HepG2 (cell line): ENCODE measurements around the gene RYK. TPM values are rescaled to one million over a fixed set of nuclear protein-coding genes. Genes with fewer than 3 reads are reported as not detected.

Experiments used
- ATAC-seq: fragments of 200-7000 bp; cut with Tn5 transposase; 3 replicates; pipeline ENCODE4 v1.9.1; 2020; ENCODE audit warnings: mild to moderate bottlenecking, moderate library complexity
- BruUV-seq: library from RNA; stranded (reverse); fragments of 400-500 nt; replicated peaks from 2 replicates; lab custom pipeline; 2021; lab: Mats Ljungman, UMichigan
- CTCF ChIA-PET: fragments of 300-600 bp; formaldehyde crosslinking; extraction: SDS; loops from one replicate; lab custom pipeline; 2021; ENCODE audit warnings: low total read pairs, inconsistent platforms, low intra/inter-chr PET ratio; lab: Yijun Ruan, JAX
- POLR2A ChIA-PET: fragments of 350-600 bp; sonication (Branson Sonifier 250); formaldehyde crosslinking; loops from one replicate; lab custom pipeline; 2020; ENCODE audit warnings: antibody characterized with exemption, inconsistent platforms; lab: Yijun Ruan, JAX
- DNase-seq: peaks from one replicate; pipeline ENCODE4 v3.0.0-alpha.2; 2015; ENCODE audit warnings: low spot score
- FAIRE-seq: peaks from 3 replicates; lab custom pipeline; 2011; peaks lifted over from hg19 to GRCh38; lab: Jason Lieb, UNC
- H2AFZ ChIP-seq: one replicate; pipeline ENCODE4 v1.6.1; 2011; ENCODE audit warnings: low read length, inconsistent platforms
- H3K27ac ChIP-seq: fragments of 300-600 bp; 3 replicates; pipeline ENCODE4 v1.8.0; 2011; ENCODE audit warnings: mixed run types, mild to moderate bottlenecking, mixed read lengths, low read length, inconsistent platforms; ENCODE audit not compliant: insufficient read depth; ENCODE audit errors: extremely low read length
- H3K27me3 ChIP-seq, 2 experiments: fragments of 200-600 bp in 1 of 2; 2 replicates in 1 of 2; 3 replicates in 1 of 2; pipeline versions ENCODE4 v1.6.0 to v1.8.0; 2011; ENCODE audit warnings: low read length in 2 of 2, mild to moderate bottlenecking in 2 of 2, moderate library complexity in 2 of 2, inconsistent platforms in 1 of 2; ENCODE audit not compliant: insufficient read depth in 2 of 2, control insufficient read depth in 1 of 2
- H3K36me3 ChIP-seq, 2 experiments: fragments of 200-600 bp in 1 of 2; replicated peaks in 1 of 2; 2 replicates in 1 of 2; 3 replicates in 1 of 2; pipeline versions ENCODE4 v1.5.1 to v1.8.0; 2011; ENCODE audit warnings: low read length in 2 of 2, inconsistent platforms in 1 of 2; ENCODE audit not compliant: insufficient read depth in 2 of 2, control insufficient read depth in 1 of 2
- H3K4me1 ChIP-seq: 2 replicates; pipeline ENCODE4 v1.5.1; 2012; ENCODE audit warnings: low read length, inconsistent platforms; ENCODE audit not compliant: insufficient read depth
- H3K4me2 ChIP-seq: 2 replicates; pipeline ENCODE4 v1.6.0; 2011; ENCODE audit warnings: low read depth, low read length, inconsistent platforms
- H3K4me3 ChIP-seq, 3 experiments: fragments of 200-600 bp in 1 of 3; sonication (generic), shearing (Covaris generic) in 1 of 3; replicated peaks in 1 of 3; 2 replicates each; pipeline ENCODE4 v1.5.1; 2011 to 2016; ENCODE audit warnings: low read length in 3 of 3, inconsistent platforms in 2 of 3, low read depth in 2 of 3, mild to moderate bottlenecking in 2 of 3, control low read depth in 1 of 3, mixed read lengths in 1 of 3; ENCODE audit not compliant: insufficient read depth in 1 of 3
- H3K79me2 ChIP-seq: one replicate; pipeline ENCODE4 v1.6.1; 2011; ENCODE audit warnings: low read length, inconsistent platforms; ENCODE audit not compliant: insufficient read depth
- H3K9ac ChIP-seq: 2 replicates; pipeline ENCODE4 v1.6.0; 2011; ENCODE audit warnings: mild to moderate bottlenecking, low read depth, low read length, inconsistent platforms; ENCODE audit not compliant: insufficient read depth
- H3K9me3 ChIP-seq: 2 replicates; pipeline ENCODE4 v1.5.1; 2012; ENCODE audit warnings: mild to moderate bottlenecking, low read length
- H4K20me1 ChIP-seq: 2 replicates; pipeline ENCODE4 v1.6.0; 2011; ENCODE audit warnings: inconsistent platforms, mild to moderate bottlenecking, low read length, moderate library complexity; ENCODE audit not compliant: insufficient read depth
- ATF7 ChIP-seq, 2 experiments: fragments of 450-650 bp in 1 of 2; sonication (generic) in 1 of 2; formaldehyde crosslinking in 1 of 2; IDR thresholded peaks; 2 replicates each; pipeline versions ENCODE4 v1.4.0 to v1.6.1; 2016 to 2020; ENCODE audit warnings: antibody characterized with exemption in 1 of 2, mild to moderate bottlenecking in 1 of 2, missing genetic modification reagents in 1 of 2
- BORCS8-MEF2B ChIP-seq: sonication (generic); formaldehyde crosslinking; IDR thresholded peaks from 2 replicates; pipeline ENCODE4 v1.8.0; 2022; ENCODE audit warnings: mild to moderate bottlenecking, missing genetic modification reagents
- DNMT1 ChIP-seq: sonication (generic); formaldehyde crosslinking; IDR thresholded peaks from 2 replicates; pipeline ENCODE4 v1.5.1; 2020; ENCODE audit warnings: mild to moderate bottlenecking, missing genetic modification reagents
- IRX3 ChIP-seq: sonication (generic); formaldehyde crosslinking; IDR thresholded peaks from 2 replicates; pipeline ENCODE4 v1.8.1; 2023; ENCODE audit warnings: mild to moderate bottlenecking, low read depth, missing genetic modification reagents, borderline replicate concordance
- MBD4 ChIP-seq: IDR thresholded peaks from 2 replicates; pipeline ENCODE4 v1.6.1; 2012; ENCODE audit warnings: low read length, inconsistent platforms, borderline replicate concordance
- MEIS1 ChIP-seq: sonication (generic); formaldehyde crosslinking; IDR thresholded peaks from 2 replicates; pipeline ENCODE4 v1.9.0; 2021; ENCODE audit warnings: mild to moderate bottlenecking, missing genetic modification reagents, moderate library complexity, borderline replicate concordance
- REL ChIP-seq: sonication (generic); formaldehyde crosslinking; conservative IDR thresholded peaks from 2 replicates; pipeline ENCODE4 v1.8.0; 2022; ENCODE audit warnings: mild to moderate bottlenecking, missing genetic modification reagents, moderate library complexity
- RFX1 ChIP-seq: fragments of 450-650 bp; IDR thresholded peaks from 2 replicates; pipeline ENCODE4 v1.6.1; 2017
- RNF2 ChIP-seq: fragments of 450-650 bp; conservative IDR thresholded peaks from 2 replicates; pipeline ENCODE4 v1.6.1; 2016; ENCODE audit warnings: low read depth
- YY1 ChIP-seq: IDR thresholded peaks from 2 replicates; pipeline ENCODE4 v1.6.1; 2011; ENCODE audit warnings: low read length, low read depth, moderate library complexity, mild to moderate bottlenecking; ENCODE audit not compliant: insufficient read depth, insufficient replicate concordance
- ZNF205 ChIP-seq: IDR thresholded peaks from 2 replicates; pipeline ENCODE4 v1.6.1; 2018; ENCODE audit warnings: missing biosample characterization, missing genetic modification reagents
- ZNF331 ChIP-seq: sonication (generic); formaldehyde crosslinking; IDR thresholded peaks from 2 replicates; pipeline ENCODE4 v1.4.0; 2020; ENCODE audit warnings: missing genetic modification reagents
- ZNF598 ChIP-seq: sonication (generic); formaldehyde crosslinking; IDR thresholded peaks from 2 replicates; pipeline ENCODE4 v1.5.1; 2020; ENCODE audit warnings: mild to moderate bottlenecking, missing genetic modification reagents, borderline replicate concordance
- ZNF691 ChIP-seq: sonication (generic); formaldehyde crosslinking; IDR thresholded peaks from 2 replicates; pipeline ENCODE4 v1.4.0; 2020; ENCODE audit warnings: missing genetic modification reagents, low read depth, mild to moderate bottlenecking, borderline replicate concordance
- ZNF703 ChIP-seq: sonication (generic); formaldehyde crosslinking; IDR thresholded peaks from 2 replicates; pipeline ENCODE4 v1.5.1; 2020; ENCODE audit warnings: missing genetic modification reagents, mild to moderate bottlenecking, moderate library complexity, borderline replicate concordance
- in situ Hi-C: cut with HindIII; loops from 2 replicates; pipeline ENCODE4 v1.10.0; 2017; ENCODE audit warnings: low pct_unique_long_range_greater_than_20kb; ENCODE audit not compliant: extremely low pct_ligation_motif_present
- intact Hi-C: fragments of 100-400 bp; cut with micrococcal nuclease; formaldehyde crosslinking; loops from one replicate; pipeline ENCODE4 v1.10.0; 2022; ENCODE audit not compliant: unreplicated experiment
- polyA plus RNA-seq, 8 experiments: library from polyadenylated mRNA; depleted of rRNA in 3 of 8; stranded (reverse) in 7 of 8; unstranded in 1 of 8; fragments of >200 nt; fragmentation: Illumina TruSeq in 4 of 8; extraction: Trizol in 4 of 8; gene quantifications; 2 replicates each; pipeline versions ENCODE4 v1.2.1 to v1.2.3, GENCODE V29; 2011 to 2016; ENCODE audit warnings: low read depth in 4 of 8, missing spikeins in 1 of 8, mixed read lengths in 1 of 8; ENCODE audit not compliant: insufficient read depth in 1 of 8
- total RNA-seq, 5 experiments: library from RNA; depleted of rRNA; stranded (reverse); fragments of >200 nt; fragmentation: Illumina TruSeq; extraction: Trizol; gene quantifications; 2 replicates each; pipeline ENCODE4 v1.2.3, GENCODE V29; 2016; ENCODE audit warnings: low read depth in 1 of 5
- TF ChIP-seq, protein P1 (sequence below), 2 experiments: sonication (generic) in 1 of 2; formaldehyde crosslinking in 1 of 2; IDR thresholded peaks; 2 replicates each; pipeline versions ENCODE4 v1.4.0 to v1.6.1; 2016 to 2020; ENCODE audit warnings: borderline replicate concordance in 1 of 2, low read depth in 1 of 2, mild to moderate bottlenecking in 1 of 2, missing genetic modification reagents in 1 of 2

Gene RYK
- total and polyA plus RNA-seq, 2 of the 13 experiments (the other 11 are each of a cell fraction or from before 2014, with no cell fraction given) = 35.0 to 66.2 TPM

DNA sequence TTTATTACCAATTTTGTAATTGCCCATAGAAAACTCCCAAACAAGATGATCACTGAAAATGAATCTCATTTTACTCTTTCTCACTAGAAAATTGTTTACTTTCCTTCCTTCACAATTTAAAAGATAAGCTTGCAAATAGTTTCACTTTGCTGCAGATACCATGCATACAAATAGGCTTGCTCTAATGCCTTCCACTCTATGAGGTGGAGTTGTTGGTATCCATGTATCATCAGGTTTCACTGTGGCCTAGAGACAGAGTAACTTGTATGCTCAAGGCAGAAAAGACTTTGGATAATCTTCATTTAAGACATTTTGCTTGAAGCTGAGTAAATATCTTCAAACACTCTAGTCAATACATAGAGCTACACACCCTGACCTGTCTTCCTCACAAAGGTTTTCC is 60.8 kb downstream of the RYK start:
- no peak for TF ChIP-seq ZNF691 (CRISPR knock-in tag)
- TF ChIP-seq ZNF331 (CRISPR knock-in tag) = no peak
- no peak for TF ChIP-seq ZNF598
- no peak for TF ChIP-seq ZNF205 (CRISPR knock-in tag)
- TF ChIP-seq MBD4 = no peak
- TF ChIP-seq, protein P1, sequence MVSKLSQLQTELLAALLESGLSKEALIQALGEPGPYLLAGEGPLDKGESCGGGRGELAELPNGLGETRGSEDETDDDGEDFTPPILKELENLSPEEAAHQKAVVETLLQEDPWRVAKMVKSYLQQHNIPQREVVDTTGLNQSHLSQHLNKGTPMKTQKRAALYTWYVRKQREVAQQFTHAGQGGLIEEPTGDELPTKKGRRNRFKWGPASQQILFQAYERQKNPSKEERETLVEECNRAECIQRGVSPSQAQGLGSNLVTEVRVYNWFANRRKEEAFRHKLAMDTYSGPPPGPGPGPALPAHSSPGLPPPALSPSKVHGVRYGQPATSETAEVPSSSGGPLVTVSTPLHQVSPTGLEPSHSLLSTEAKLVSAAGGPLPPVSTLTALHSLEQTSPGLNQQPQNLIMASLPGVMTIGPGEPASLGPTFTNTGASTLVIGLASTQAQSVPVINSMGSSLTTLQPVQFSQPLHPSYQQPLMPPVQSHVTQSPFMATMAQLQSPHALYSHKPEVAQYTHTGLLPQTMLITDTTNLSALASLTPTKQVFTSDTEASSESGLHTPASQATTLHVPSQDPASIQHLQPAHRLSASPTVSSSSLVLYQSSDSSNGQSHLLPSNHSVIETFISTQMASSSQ (IDR thresholded peaks at IDR 0.05; ENCODE audit: low read depth) = no peak
- TF ChIP-seq, protein P1 (CRISPR knock-in tag; IDR thresholded peaks at IDR 0.05; ENCODE audit: borderline replicate concordance) = no peak
- no peak for TF ChIP-seq MEIS1 (CRISPR knock-in tag)
- no peak for TF ChIP-seq BORCS8-MEF2B (CRISPR knock-in tag)
- TF ChIP-seq IRX3 = no peak
- TF ChIP-seq YY1 = no peak
- TF ChIP-seq ATF7 (IDR thresholded peaks at IDR 0.05) = no peak
- no peak for TF ChIP-seq ATF7 (CRISPR knock-in tag; IDR thresholded peaks at IDR 0.05)
- no peak for TF ChIP-seq RFX1
- no peak for TF ChIP-seq RNF2
- no peak for TF ChIP-seq ZNF703 (CRISPR knock-in tag)
- no peak for TF ChIP-seq REL (CRISPR knock-in tag)
- TF ChIP-seq DNMT1 (CRISPR knock-in tag) = no peak
- TF ChIP-seq, all 625 proteins: peak for 0
- intact Hi-C loops = no loop called here
- Histone ChIP-seq H4K20me1 (no peaks in the 10 kb centered on the region), H3K79me2 (no peaks in the 10 kb centered on the region), H3K4me2 (no peak overlapping the region), H3K36me3 (peaks cover 8 to 39% of the 10 kb centered on the region in 2 experiments), H2AFZ (no peak overlapping the region), H3K9me3 (no peaks in the 10 kb centered on the region), H3K4me3 (no peak overlapping the region), H3K27me3 (no peaks in the 10 kb centered on the region), H3K4me1 (no peaks in the 10 kb centered on the region), H3K9ac (no peak overlapping the region), H3K27ac (no peak overlapping the region)
- in situ Hi-C loops = no loop called here
- POLR2A ChIA-PET = no interaction called here
- no peak for FAIRE-seq
- no TSS peak for BruUV-seq
- no peak for DNase-seq
- ATAC-seq = no peak
- CTCF ChIA-PET = no interaction called here
